CD4-positive, alpha-beta T cell treated with Interleukin-1 beta for 1 hour (primary cell): ENCODE measurements around the gene DUSP9.
A peak's percentile ranks its signal among the peaks of the same experiment; 100 is the strongest.

Source experiments
- DNase-seq, 2 donors: peaks; one replicate each; pipeline ENCODE4 v3.0.0-alpha.2; 2020 to 2022

The DUSP9 gene

DNA sequence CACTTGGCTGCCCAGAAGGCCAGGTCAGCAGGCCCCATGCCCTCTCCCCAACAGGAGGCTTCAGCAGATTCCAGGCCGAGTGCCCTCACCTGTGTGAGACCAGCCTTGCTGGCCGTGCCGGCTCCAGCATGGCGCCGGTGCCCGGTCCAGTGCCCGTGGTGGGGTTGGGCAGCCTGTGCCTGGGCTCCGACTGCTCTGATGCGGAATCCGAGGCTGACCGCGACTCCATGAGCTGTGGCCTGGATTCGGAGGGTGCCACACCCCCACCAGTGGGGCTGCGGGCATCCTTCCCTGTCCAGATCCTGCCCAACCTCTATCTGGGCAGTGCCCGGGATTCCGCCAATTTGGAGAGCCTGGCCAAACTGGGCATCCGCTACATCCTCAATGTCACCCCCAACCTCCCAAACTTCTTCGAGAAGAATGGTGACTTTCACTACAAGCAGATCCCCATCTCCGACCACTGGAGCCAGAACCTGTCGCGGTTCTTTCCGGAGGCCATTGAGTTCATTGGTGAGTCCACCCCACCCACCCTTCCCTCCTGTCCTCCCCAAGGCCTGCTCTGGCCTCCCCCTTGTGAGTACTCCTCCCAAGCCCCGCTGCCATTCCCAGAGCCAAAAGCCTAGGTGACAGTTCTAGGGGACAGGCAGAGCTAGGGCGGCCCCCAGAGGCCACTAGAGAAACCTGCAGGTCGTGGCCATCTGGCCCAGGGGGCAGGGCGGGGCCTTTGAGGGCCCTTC, 2.3 kb downstream of the DUSP9 start:
- DNase-seq = peak; percentile 22 to 47

DNA sequence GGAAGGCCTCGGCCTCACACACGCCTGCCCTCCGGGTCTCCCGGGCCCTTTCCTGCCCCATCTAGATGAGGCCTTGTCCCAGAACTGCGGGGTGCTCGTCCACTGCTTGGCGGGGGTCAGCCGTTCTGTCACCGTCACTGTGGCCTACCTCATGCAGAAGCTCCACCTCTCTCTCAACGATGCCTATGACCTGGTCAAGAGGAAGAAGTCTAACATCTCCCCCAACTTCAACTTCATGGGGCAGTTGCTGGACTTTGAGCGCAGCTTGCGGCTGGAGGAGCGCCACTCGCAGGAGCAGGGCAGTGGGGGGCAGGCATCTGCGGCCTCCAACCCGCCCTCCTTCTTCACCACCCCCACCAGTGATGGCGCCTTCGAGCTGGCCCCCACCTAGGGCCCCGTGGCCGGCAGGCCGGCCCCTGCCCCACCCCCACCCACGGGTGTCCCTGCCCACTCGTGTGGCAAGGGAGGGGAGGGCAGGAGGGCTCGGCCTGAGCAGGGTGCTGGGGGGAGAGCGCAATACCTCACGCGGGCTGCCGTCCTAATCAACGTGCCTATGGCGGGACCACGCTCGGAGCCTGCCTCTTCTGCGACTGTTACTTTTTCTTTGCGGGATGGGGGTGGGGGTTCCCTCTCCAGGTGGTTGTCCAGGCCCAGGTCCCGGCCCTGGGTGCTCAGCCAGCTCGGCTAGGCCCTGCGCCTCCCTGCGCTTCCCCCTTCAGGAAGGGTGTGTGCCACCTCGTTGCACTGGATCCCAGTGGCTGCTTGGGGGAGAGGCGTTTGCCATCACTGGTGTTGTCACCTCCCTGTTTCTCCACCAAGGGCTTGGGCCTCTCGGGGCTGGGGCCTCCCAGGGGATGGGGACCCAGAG, 3.1 kb downstream of the DUSP9 start:
- DNase-seq = no peak

DNA sequence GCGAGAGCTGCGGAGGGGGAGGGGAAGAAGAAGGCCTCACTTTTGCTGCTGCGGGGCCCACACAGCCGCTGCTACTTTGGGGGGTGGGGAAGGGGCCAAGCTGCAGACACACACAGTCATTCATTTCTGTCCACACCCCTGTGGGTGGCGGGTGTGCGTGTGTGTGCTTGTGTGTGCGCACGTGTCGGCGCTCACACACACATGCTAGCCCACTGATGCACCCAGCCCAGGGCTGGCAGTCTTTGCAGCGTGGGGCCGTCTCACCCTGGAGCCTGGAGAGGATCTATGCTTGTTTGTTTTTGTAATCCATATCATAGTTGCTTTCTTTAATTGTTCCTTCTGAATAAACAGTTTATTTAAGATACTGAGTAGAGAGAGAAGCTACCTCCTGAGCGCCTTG, 4.0 kb downstream of the DUSP9 start:
- DNase-seq = no peak

DNA sequence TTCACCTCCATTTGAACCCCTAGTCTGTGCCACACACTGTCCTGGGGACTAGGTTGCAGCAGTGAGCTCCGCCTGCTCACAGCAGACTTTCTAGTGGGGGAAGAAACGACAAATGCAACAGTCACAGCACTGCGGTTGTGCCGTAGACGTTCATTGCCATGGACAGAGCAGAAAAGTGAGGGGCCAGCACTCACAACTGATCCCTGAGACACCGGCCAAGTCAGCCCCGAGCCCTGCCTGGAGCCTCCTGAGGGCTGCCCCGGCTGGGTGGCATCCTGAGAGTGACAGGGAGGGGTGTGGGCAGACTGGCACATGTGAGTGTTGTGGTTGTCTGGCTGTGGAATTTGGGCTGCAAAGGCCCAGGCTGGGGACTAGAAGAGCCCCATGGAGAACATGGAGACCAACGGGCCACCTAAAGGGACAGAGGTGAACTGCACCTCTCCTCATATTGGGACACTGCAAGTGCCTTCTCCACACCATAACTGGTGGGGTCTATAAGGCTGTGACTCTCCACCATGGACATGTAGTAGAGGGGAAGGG, 4.6 kb downstream of the DUSP9 start:
- no peak for DNase-seq

DNA sequence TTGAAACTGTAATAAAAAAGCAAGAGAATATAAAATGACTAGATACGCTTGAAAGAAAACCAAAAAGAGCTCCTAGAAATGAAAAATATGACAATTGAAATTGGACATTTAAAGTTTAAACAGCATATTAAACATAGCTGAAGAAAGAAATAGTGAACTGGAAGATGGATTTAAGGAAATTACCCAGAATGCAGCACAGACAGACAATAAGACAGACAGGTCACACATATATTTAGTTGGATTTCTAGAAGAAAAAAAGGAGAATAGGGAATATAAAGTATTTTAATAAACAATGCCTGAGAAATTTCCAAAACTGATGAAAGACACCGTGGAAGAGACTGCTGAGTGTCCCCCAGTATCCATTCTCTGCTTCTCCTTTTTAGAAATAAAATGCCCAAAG, 6.6 kb downstream of the DUSP9 start:
- no peak for DNase-seq

DNA sequence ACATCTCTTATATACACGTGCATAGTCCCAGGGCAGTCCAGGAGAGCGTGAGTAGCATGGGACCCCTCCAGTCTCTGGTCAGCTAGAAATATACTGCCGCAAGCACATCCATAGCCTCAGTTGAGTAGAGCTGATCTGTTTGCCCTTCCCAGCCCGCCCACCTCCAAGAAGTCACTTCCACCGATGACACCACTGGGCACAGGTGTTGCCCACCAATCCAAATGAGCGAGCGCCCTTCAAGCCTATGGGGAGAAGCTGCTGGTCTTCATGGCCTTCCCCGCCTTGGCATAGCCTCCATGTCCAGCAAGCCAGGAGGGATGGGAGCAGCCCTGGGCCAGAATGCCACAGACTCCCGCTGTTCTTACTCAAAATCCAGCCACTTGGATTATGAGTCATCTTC, 10.2 kb downstream of the DUSP9 start:
- DNase-seq = no peak

DNA sequence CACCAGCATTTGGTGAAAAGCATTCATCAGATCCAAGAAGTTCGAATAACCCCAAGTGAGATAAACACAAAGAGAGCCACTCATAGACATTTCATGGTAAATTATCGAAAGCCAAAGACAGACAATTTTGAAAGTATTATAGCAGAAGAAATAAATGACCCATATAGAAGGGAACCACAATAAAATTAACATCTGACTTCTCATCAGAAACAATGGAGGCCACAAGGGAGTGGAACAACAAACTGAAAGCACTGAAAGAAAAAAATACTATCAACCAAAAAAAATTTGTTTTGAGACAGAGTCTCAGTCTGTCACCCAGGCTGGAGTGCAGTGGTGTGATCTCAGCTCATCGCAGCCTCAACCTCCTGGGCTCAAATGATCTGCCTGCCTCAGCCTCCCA, 12.3 kb downstream of the DUSP9 start:
- no peak for DNase-seq

DNA sequence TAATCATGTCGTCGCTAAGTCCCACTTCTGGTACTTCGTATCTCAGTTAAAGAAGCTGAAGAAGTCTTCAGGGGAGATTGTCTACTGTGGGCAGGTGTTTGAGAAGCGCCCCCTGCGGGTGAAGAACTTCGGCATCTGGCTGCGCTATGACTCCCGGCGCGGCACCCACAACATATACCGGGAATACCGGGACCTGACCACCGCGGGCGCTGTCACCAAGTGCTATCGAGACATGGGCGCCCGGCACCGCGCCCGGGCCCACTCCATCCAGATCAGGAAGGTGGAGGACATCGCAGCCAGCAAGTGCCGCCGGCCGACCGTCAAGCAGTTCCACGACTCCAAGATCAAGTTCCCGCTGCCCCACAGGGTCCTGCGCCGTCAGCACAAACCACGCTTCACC, 15.3 kb downstream of the DUSP9 start:
- peak; percentile 52 to 61 for DNase-seq

DNA sequence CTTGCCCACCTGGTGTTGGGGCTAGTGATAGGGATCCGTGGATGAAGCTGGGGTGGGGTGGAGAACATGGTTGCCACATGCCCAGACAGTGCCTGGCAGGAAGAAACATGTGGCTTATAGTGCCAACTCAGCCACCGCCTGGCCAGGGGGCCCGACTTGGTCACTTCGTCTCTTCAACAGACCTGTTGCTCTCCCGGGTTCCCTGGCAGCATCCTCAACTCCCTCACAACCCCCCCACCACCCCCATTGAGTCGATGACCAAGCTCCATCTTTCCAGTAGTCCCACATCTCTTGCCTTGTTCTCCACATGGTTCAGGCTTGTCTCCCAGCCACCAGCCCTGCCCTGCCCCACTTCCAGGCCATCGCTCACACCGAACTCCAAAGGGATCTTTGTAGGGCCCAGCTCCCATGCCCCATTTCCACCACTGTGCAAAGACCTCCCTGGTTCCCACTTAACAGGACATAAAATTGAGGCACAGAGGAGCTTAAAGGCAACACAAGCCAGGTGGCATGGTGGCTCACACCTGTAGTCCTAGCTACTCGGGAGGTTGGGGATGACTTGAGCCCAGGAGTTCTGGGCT, 18.8 kb downstream of the DUSP9 start:
- no peak for DNase-seq

DNA sequence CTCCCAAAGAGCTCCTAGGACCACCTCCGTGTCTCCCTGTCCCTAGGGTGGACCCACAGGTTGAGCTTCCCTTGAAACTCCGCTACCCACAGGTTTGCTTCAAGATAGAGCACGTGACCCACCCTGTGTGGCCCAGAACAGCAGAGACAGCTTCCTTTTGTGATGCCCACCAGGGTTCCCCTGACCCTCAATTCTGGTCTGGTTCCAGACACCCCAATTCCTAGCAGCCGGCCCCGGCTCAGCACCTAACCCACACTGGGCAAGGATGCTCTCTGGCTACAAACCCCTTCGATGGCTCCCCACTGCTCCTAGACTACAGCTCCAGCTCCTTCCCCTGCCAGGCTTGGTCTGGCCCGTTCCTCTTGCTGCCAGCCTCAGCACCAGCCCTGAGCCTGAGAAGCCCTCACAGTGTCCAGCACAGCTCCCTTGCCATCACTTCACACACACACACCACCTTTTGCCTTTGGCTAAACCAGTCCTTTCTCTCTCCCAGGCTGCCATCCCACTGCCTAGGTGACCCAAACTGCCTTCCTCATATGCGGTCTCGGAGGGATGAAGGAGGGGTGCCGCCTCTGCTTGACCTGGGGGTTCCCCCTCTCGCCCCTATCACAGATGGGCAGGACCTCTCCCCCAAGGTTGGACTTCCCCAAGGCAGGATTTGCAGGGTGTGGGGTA, 20.4 kb downstream of the DUSP9 start:
- DNase-seq = no peak

DNA sequence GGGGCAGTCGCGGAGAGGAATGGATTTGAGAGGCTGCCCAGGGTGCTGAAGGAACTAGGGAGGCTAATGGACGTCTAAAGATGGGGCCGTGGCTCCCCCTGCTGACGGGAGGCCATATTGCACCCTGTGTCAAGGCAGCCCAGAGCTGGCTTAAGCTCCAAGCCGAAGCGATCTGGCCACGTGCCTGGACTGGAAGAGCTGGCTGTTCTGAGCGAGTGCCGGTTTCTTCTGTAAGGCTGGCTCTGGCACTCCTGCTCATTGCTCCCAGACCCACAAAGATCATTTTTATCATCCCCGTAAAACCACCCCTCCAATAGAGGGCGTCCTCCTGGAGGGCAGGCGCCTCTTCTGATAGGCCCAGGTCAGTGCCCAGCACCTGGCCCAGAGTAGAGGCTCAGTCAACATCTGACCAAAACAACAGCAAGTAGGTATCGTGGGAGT, 21.0 kb downstream of the DUSP9 start:
- DNase-seq = peak; percentile 70 to 74

DNA sequence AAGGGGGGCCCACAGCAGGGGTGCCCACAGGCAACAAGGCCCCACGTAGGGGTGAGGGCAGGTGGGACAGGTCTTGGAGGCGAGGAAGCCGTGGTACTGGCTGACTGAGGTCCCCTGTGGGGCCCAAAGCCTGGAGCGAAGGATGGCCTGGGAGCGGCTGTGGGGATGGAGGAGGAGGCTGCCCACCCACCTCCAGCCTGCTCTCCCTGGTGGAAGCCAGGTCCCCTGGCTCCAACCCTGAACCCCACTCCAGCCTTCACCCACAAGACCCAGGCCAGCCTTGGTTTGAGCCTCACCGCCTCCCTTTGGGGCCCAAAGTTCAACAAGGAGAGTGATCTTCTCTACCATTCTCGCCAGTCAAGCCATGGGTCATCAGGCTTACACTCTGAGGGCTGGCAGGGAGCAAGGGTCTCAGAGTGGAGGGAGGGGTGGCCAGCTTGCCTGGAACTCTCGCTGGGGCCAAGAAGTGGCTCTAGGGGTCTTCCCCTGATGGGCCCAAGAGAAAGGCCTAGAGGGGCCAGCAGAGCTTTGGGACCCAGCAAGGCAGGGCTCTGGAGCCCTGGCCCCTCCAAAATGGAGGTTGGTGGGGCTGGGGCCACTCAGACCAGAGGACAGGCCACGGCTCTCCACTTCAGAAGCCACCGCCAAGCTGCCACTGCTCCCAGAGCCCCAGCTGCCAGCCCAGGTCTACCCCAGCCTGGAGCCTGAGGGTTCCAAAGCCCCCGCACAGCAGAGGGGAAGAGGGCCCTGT, 21.6 kb downstream of the DUSP9 start:
- no peak for DNase-seq

DNA sequence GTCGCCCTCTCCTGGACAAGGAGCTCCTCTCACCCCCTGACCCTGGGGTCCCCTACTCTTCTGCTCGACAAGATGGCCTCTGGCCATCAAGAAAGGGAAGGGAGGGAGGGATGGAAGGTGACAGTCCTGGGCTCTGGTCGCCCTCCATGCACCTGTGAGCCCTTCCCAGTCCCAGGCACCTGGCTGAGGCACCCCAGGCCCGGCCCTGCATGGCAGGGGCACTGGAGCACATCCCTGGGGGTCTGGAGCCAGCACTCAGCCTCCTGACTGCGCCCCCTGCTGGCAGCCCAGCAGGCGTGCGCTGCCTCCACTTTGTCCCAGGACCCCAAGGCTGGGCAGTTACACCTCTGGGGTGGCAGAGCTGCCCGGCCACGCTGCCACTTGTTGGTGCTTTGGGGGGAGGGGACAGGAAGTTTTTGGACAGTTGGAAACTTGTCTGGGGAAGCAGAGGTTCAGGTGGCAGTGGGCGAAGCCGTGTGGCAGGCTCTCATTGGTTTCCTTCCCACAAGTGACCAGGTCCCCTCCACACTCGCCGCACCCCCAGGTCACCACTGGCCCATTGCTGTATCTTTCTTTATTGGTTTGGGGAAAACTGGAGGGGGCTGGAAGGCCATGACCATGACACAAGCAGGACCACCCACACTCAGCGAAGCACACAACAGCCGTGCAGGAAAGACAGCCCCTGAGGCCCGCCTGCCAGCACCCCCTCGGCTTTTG, 22.3 kb downstream of the DUSP9 start:
- peak; percentile 32 to 39 for DNase-seq

DNA sequence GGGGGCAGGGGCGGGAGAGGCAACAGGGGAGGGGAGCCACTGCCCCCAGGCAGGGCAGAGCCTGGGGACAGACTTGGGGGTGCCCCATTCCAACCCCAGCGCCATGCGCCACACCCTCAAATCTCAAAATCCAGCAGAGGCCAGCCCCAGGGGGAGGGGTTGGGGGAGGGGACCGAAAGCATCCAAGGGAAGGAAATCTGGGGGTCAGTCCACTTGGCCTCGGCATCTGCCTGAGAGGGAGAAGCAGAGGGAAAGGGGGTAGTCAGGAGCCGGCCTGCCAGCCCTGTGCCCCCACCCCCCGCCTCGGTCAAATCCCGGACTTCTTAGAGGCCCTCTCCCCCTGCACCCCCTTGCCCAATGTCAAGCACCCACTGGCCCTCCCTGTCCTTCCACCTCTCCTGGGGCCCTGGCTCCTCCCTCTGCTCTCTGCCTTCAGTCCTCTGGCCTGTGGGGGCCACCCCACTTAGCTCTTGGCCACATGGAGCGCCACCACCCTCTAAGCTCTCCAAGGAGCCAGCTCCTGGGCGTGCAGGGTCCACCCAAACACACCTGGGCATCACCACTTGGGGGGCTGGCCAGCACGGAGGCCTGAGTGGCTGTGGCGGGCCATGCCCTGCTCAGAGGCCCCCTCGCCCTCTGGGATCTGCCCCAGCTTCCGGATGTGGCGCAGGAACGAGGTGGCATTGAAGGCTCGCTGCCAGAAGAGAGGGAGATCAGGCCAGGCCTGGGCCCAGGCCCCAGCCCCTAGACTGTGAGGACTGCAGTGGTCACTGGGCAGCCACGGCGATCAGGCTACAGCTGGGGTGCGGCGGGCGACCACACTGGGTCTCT, 23.1 kb downstream of the DUSP9 start:
- DNase-seq = no peak

DNA sequence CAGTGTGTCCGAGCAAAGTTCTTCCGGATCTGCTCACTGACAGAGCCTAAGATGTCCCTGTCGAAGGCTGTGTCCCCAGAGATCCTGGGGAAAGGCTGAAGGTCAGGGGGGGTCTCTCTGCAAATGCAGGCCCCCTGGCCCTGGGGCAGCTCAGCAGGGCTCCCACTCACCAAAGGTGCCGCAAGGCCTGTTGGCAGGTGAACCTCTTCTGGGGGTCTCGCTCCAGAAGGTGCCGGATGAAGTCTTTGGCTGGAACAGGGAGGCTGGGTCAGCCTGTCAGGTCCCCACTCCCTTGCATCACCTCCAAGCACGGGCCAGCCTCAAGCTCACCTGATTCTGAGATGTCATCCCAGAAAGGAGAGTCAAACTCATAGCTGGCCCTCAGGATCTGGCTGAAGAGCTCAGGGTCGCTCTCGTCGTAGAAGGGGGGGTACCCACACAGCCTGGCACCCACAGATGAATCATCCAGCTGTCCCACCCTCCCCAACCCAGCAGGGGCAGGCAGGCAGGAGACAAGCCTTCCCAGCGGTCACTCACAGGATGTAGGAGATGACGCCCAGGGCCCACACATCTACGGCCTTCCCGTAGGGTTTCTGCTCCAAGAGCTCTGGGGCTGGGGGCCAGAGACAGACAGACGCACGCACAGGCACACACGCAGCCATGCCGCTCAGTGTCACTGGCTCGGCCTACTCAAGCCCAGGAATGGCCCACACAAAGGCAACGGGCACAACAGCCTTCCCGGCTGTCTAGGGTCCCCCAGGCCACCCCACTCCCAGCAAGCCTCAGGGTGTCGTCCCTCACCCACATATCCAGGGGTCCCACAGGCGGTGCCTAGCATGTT, 24.0 kb downstream of the DUSP9 start:
- DNase-seq = no peak

DNA sequence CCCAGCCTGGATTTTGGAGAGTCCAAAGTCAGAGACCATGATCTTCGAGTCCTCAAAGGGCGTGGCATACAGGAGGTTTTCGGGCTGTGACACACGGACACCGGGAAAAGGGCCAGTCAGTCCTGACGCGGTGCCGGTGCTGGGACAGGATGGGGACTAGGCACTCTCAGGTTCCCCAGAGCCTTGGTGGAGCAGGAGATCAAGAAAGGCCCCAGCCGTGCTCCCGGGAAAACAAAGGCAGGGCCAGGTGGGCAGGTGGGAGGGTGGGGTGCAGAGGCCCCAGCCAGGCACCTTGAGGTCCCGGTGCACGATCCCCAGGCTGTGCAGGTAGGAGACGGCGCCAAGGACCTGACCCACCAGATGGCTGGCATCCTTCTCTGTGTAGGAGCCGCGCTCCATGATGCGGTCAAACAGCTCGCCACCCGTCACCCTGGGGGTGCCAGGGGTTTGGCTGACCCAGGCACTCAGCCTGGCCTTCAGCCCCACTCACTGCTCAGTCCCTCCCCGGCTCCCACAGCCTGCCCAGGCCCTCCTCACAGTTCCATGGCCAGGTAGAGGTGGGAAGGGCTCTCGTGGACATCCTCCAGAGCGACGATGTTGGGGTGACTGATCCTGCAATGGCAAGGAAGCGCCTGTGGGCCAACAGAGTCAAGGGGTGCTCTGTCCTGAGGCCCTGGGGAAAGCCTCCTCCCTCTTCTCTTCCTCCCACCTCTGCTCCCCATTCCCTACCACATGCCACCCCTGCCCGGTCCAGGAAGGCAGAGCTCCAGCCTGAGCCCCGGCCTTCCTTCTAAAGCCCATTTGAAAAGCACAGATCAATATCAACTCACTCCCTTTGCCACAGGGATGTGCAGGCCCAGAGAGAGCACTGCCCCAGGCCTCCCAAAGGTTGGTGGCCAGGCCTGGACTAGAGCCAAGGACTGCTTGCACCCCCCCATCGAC, 24.9 kb downstream of the DUSP9 start:
- DNase-seq = no peak

DNA sequence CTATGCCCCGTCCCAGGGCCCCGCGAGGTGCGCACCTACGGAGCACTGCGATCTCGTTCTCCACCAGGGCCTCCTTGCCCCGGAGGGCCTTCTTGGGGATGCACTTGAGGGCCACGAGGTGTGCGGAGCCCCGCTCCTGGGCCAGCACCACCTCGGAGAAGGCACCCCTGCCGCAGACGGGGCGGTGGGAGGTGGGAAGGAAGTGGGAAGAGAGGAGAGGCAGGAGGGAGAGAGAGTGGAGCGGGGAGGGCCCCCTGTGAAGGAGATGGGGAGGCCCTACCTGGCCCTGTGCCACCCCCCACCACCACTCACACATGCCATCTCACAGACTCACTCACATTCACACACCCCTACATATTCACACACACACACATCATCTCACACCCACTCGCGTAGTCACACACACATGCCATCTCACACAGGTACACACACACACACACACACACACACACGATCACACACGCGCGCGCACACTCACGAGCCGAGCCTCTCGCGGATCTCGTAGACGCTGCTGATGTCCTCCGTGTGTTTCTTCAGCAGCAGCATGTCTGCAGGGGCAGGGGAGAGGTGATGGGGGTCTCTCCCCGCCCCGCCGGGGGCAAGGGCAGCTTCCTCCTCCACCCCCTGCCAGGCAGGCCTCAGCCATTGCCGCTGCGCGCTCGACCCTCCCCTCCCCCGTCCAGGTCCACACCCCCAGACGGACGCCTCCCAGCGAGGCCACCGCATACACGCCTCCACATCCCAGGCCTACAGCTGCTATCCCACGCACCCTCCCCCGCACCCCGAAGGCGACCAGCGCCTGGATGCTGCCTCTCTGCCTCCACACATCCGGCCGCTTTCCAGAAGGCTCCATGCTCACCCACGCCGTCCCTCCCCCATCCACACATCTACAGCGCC, 25.8 kb downstream of the DUSP9 start:
- no peak for DNase-seq
